ENCODE measurements around the gene ENPP1.
"Not testable (repeated sequence)": the region's sequence is repeated elsewhere in the genome, so short reads cannot be mapped to it uniquely, and the experiment has no call there.

The ENPP1 gene

GRCh38 chr6:131832363-131832762 lies 24.5 kb downstream of the ENPP1 start:
- DNase-seq, result no peak

- DNase-seq, result no peak
Measured at GRCh38 chr6:131838051-131838450, 30.2 kb downstream of the ENPP1 start.

DNA sequence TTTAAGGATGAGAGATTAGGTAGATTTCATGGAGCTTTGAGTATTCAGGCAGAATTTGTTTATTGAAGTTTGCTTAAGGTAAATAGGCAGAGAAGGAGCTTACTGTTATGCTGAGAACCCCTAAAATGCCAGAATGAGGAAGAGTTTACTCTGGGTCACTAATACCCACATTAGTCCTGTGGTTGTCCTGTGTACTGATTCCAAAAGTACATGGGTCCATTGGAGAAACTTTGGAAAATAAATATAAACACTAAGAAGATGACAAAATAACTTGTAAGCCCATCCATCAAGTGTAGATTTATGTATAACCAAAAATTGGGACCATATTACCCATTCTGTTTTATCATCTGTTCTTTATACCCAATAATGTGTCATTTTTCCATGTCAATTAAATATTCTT lies 31.6 kb downstream of the ENPP1 start:
- DNase-seq, result no peak

GRCh38 chr6:131840441-131840840 lies 32.6 kb downstream of the ENPP1 start:
- no peak for DNase-seq

DNA sequence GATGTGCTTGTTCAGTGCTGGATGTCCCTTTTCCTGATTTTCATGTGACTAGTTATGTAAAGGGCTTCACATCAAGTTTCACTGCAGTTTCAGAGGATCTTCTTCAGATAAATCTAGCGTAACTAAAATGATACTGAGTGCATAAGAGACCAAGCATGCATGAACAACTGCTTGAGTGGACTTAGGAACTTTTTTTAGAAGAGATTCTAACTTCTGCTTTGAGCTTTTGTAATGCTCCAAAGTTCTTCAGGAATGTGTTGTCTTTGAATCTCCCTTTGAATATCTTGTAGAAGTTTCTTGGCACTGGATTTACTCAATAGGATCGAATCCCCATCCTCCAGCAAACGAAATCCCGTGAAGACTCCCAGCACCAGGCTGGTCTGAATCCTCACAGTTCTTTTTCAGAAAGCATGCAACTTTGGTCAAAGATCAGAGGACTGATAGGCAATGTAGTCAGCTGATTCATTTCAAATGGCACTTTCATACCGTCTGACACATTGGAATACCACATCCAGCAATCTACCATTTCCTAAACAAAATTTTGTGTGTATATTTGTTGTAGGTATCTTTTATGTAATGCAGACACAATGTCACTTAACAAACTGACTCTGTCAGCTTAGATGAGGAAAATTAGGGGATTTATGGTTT lies 33.2 kb downstream of the ENPP1 start:
- DNase-seq, result no peak

DNA sequence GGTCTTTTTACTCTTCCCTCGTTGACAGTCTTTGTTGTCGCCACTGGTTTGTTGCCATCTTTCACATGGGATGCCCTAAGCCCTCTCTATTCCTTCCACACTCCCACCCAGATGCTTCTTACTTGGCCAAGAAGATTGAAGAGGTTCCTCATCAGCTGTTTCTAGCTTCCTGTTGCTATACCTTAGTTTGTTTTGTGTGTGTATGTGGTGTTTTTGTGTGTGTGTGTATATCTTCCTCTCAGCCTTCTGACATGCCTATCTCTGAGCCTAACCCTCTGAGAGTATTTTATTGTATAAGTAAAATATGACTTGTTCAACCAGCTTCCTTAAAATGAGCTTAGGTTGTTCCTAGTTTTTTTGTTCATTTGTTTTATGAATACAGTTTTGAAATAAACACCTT lies 35.9 kb downstream of the ENPP1 start:
- no peak for DNase-seq

- no peak for DNase-seq
Measured at GRCh38 chr6:131844243-131844841, 36.5 kb downstream of the ENPP1 start.

DNA sequence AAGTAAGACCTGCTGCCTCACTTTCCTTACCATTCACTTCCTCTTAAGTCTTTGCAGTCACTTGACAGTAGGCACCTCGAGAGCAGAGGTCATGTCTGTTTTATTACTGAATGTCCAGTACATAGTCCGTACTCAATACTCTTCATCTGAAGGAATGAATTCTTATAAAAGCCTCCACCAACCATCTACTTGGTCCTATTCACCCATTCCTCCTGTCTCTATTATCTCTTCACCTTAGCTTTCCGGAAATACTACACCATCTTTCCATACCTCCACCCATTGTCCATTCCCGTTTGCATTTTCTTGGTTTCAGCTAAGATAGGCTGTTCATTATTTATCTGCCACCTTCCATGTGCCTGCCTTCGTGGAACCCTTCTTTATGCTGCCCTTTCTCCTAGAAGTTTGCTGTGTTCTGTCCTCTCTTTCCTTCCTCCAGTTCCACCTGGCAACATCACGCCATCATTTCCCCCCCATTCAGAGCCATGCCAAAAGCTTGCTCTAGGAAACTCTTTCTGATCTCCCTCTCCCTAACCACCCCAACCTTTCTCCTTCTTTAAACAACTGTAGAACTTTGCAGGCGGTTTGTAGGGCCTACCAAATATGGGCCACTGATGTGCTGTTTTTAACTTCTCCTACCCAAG lies 38.3 kb downstream of the ENPP1 start:
- no peak for DNase-seq

DNA sequence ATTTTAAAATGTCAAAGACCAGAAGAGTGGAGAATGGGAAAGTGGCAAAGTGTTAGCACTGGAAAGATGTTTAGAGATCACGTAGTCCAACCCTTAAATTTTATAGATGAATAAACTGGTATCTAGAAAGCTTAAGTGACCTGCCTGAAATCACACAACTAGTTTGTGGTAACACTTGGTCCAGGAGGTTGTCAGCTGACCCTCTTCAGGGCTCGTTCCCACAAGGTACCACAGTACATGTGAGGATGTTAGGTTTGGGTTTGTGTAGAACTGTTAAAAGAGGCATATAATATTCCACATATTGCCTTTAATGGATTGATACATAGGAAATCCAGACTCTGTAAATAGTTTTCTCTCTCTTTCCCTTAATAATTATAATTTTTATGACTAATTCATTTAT lies 39.1 kb downstream of the ENPP1 start:
- no peak for DNase-seq

GRCh38 chr6:131849799-131850198 lies 42.0 kb downstream of the ENPP1 start:
- DNase-seq, result no peak

DNA sequence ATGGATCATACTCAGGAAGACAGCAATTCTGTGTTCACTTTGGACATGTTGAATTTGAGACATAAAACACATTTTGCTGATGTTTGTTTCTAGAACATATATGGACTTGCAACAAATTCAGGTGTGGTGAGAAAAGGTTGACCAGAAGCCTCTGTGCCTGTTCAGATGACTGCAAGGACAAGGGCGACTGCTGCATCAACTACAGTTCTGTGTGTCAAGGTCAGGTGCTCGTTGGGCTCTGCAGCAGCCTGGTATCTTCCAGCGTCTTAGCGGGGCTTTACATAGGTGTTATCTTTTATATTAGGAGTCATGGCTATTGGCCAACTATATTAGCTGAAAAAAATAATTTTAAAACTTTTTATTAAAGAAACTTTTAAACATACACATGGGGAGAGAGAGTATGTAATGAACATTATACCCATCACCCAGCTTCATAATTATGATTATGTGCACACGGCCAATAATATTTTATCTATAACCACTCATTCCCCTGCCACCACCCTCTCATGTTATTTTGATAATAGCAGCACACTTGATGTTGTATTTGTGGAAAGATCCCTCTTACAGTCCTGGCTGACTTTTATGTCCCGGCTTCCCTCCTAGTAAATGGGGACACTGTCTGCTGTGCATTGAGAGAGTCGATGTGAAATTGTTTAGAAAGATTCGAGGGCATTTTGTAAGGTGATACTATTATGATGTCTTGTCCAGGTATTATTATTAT lies 43.4 kb downstream of the ENPP1 start:
- no peak for DNase-seq

- DNase-seq, result no peak
Measured at GRCh38 chr6:131852200-131852599, 44.4 kb downstream of the ENPP1 start.

DNA sequence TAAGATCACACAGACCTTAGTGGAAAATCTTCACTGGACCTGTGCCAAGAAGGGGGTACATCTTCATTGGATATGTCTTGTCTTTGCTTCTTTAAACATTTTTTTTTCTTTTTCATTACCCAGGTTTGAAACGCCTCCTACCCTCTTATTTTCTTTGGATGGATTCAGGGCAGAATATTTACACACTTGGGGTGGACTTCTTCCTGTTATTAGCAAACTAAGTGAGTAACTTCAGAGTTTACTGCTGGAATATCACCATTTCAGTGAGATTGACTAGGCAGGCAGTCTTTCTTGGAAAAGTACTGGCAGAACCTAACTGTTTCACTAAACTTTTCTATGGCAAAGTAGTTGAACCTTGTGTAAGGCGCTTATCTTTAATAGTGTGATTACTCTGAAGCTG lies 47.0 kb downstream of the ENPP1 start:
- DNase-seq, result no peak

GRCh38 chr6:131858765-131859415 lies 51.1 kb downstream of the ENPP1 start:
- no peak for DNase-seq

GRCh38 chr6:131859658-131860057 lies 51.8 kb downstream of the ENPP1 start:
- DNase-seq, result not testable (repeated sequence)

DNA sequence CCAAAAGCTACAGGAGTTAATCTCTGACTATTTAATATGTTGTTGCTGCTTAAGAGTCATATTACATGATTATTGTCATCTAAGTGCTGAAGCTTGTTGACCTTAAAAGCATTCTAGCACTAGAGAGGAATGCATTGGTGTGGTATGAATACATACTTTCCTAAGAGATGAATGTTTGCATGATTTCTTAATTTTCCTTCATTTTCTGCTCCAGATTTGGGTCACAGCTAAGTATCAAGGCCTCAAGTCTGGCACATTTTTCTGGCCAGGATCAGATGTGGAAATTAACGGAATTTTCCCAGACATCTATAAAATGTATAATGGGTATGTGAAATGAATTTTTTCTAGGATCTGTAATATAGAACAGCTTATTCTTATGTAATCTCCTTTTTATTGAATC lies 53.6 kb downstream of the ENPP1 start:
- no peak for DNase-seq

GRCh38 chr6:131862476-131862875 lies 54.7 kb downstream of the ENPP1 start:
- DNase-seq, result no peak

- no peak for DNase-seq
Measured at GRCh38 chr6:131867744-131868143, 59.9 kb downstream of the ENPP1 start.

DNA sequence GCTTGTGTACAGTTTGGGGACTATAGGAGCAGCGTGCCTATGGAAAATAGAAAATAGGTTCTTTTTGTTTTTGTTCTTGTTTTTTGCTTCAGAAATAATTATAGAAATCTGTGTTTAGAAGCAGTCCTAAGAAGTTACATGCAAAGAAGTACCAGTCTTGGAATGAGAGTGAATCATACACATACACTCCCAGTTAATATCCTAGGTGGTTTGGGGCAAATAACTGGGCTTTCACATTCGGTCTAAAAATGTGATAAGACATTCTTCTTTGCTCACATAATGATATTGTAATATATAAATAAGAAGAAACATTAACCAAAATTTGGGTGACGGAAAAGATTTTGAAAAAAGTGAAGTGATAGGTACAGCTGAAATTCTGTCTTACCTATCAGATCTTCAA lies 61.0 kb downstream of the ENPP1 start:
- DNase-seq, result no peak

- DNase-seq, result no peak
Measured at GRCh38 chr6:131875647-131876046, 67.8 kb downstream of the ENPP1 start.

GRCh38 chr6:131876545-131876944 lies 68.7 kb downstream of the ENPP1 start:
- no peak for DNase-seq

DNA sequence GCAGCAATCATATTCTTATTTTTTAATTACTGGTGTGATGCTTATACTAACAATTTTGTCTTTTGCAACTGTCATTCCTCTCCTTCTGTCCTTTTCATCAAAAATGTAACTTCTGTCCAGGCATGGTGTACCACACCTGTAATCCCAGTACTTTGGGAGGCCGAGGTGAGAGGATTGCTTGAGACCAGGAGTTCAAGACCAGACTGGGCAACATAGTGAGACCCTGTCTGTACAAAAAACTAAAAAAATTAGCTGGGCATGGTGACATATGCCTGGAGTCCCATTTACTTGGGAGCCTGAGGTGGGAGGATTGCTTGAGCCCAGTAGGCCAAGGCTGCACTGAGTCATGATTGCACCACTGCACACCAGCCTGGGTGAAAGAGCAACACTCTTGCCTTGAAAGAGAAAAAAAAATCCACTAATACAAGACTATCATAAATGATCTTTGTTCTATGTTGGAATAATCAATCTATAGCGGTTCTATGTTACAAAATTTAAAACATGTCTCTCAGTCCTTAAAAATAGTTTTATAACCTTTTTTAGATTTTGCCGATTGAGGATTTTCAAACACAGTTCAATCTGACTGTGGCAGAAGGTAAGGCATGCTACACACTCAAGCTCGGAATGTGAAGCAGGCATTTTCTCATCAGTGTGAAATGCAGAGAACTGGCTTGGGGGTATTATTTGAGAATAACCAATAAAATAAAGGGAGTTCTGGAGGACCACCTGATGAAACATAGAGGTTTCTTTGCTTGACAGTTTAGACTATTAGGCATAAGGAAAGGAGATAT lies 70.4 kb downstream of the ENPP1 start:
- DNase-seq, result no peak

DNA sequence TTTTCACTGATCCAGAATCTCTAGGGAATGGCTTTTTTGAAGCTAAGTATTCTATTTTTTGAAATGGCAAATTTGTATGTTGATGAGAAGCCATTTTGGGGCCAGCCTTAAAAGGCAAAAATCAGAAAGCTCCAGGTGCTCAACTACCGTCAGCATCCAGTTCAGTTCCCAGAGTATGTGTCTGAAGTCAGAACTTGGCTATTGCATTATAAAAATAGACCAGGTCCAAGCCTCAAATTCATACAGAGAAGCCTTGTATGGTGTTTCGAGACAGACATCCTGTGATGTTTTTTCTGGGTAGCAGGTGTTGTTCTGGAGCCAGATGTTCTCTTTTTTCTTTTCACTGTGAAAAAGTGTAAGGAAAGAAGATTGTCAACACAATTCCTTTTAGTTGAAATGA lies 75.2 kb downstream of the ENPP1 start:
- DNase-seq, result no peak
